SK-N-MC (cell line): ENCODE results near the gene SLC16A14.

Experiments used
- DNase-seq: peaks from one replicate; pipeline ENCODE4 v3.0.0-alpha.2; 2011; ENCODE audit warnings: low read depth, low spot score
- H3K27ac ChIP-seq: fragments of 200-600 bp; sonication (generic); 2 replicates; pipeline ENCODE4 v1.5.1; 2016; ENCODE audit warnings: mixed run types
- H3K36me3 ChIP-seq: fragments of 200-600 bp; sonication (generic); 2 replicates; pipeline ENCODE4 v1.6.1; 2017; ENCODE audit warnings: antibody characterized with exemption, low read length, mixed read lengths; ENCODE audit not compliant: insufficient read depth
- H3K4me3 ChIP-seq: fragments of 200-600 bp; sonication (generic); 2 replicates; pipeline ENCODE4 v1.5.1; 2016
- H3K9ac ChIP-seq: fragments of 200-600 bp; sonication (generic); 2 replicates; pipeline ENCODE4 v1.8.0; 2017; ENCODE audit warnings: mixed run types, mixed read lengths; ENCODE audit not compliant: insufficient read length
- H3K9me3 ChIP-seq: fragments of 200-600 bp; sonication (generic); 2 replicates; pipeline ENCODE4 v1.6.1; 2017; ENCODE audit warnings: low read depth, mild to moderate bottlenecking, antibody characterized with exemption, low read length, moderate library complexity, mixed read lengths
- EZH2 ChIP-seq: fragments of 200-600 bp; sonication (generic); IDR thresholded peaks from one replicate; pipeline ENCODE4 v1.6.1; 2017; ENCODE audit warnings: antibody characterized with exemption
- FOXP2 ChIP-seq: optimal IDR thresholded peaks from 2 replicates; pipeline ENCODE3; 2011; ENCODE audit warnings: mild to moderate bottlenecking, moderate library complexity; ENCODE audit not compliant: insufficient read depth; ENCODE audit errors: extremely low read length, control extremely low read depth
- POLR2AphosphoS5 ChIP-seq: IDR thresholded peaks from 2 replicates; pipeline ENCODE4 v1.6.1; 2012; ENCODE audit warnings: mild to moderate bottlenecking, low read depth, low read length, borderline replicate concordance

SLC16A14 gene

GRCh38 chr2:230048010-230048671 is 20.6 kb downstream of the SLC16A14 start:
- TF ChIP-seq EZH2 (no peak), FOXP2 (no peak), POLR2AphosphoS5 (no peak)
- Histone ChIP-seq H3K4me3 (no peak overlapping the region), H3K9me3 (no peaks in the 10 kb centered on the region), H3K9ac (no peak overlapping the region), H3K36me3 (no peaks in the 10 kb centered on the region), H3K27ac (no peak overlapping the region)
- DNase-seq: no peak

GRCh38 chr2:230046491-230046890 is 22.2 kb downstream of the SLC16A14 start:
- no peak for TF ChIP-seq FOXP2
- no peak for TF ChIP-seq EZH2
- no peak for TF ChIP-seq POLR2AphosphoS5
- no peak overlapping the region for H3K9ac ChIP-seq
- DNase-seq: no peak
- H3K27ac ChIP-seq: no peak overlapping the region
- no peaks in the 10 kb centered on the region for H3K36me3 ChIP-seq
- H3K4me3 ChIP-seq: no peak overlapping the region
- no peaks in the 10 kb centered on the region for H3K9me3 ChIP-seq

- H3K9me3 ChIP-seq: no peaks in the 10 kb centered on the region
- no peak overlapping the region for H3K4me3 ChIP-seq
- TF ChIP-seq FOXP2: no peak
- no peak for TF ChIP-seq EZH2
- TF ChIP-seq POLR2AphosphoS5: no peak
- H3K27ac ChIP-seq: no peak overlapping the region
- no peaks in the 10 kb centered on the region for H3K36me3 ChIP-seq
- DNase-seq: no peak
- H3K9ac ChIP-seq: no peak overlapping the region
Measured at GRCh38 chr2:230043461-230043860, 25.3 kb downstream of the SLC16A14 start.

GRCh38 chr2:230043025-230043424 is 25.7 kb downstream of the SLC16A14 start:
- TF ChIP-seq EZH2: no peak
- TF ChIP-seq POLR2AphosphoS5: no peak
- no peak for TF ChIP-seq FOXP2
- no peaks in the 10 kb centered on the region for H3K9me3 ChIP-seq
- no peak overlapping the region for H3K4me3 ChIP-seq
- H3K27ac ChIP-seq: no peak overlapping the region
- no peak overlapping the region for H3K9ac ChIP-seq
- no peaks in the 10 kb centered on the region for H3K36me3 ChIP-seq
- no peak for DNase-seq

- H3K4me3 ChIP-seq: no peak overlapping the region
- no peaks in the 10 kb centered on the region for H3K9me3 ChIP-seq
- no peak for DNase-seq
- no peak overlapping the region for H3K9ac ChIP-seq
- no peaks in the 10 kb centered on the region for H3K36me3 ChIP-seq
- H3K27ac ChIP-seq: no peak overlapping the region
- TF ChIP-seq EZH2: no peak
- no peak for TF ChIP-seq POLR2AphosphoS5
- no peak for TF ChIP-seq FOXP2
Measured at GRCh38 chr2:230042195-230042594, 26.5 kb downstream of the SLC16A14 start.

- DNase-seq: no peak
- no peaks in the 10 kb centered on the region for H3K36me3 ChIP-seq
- H3K4me3 ChIP-seq: no peak overlapping the region
- H3K9ac ChIP-seq: no peak overlapping the region
- no peak overlapping the region for H3K27ac ChIP-seq
- TF ChIP-seq FOXP2 (no peak), EZH2 (no peak), POLR2AphosphoS5 (no peak)
- H3K9me3 ChIP-seq: no peaks in the 10 kb centered on the region
Measured at GRCh38 chr2:230023313-230023712, 45.4 kb downstream of the SLC16A14 start.

GRCh38 chr2:230019742-230020141 is 49.0 kb downstream of the SLC16A14 start:
- no peak overlapping the region for H3K4me3 ChIP-seq
- TF ChIP-seq EZH2 (no peak), FOXP2 (no peak), POLR2AphosphoS5 (no peak)
- no peak overlapping the region for H3K27ac ChIP-seq
- H3K9me3 ChIP-seq: no peaks in the 10 kb centered on the region
- no peak overlapping the region for H3K9ac ChIP-seq
- no peaks in the 10 kb centered on the region for H3K36me3 ChIP-seq
- DNase-seq: no peak

- H3K4me3 ChIP-seq: no peak overlapping the region
- DNase-seq: no peak
- H3K27ac ChIP-seq: no peak overlapping the region
- H3K9me3 ChIP-seq: no peaks in the 10 kb centered on the region
- no peak overlapping the region for H3K9ac ChIP-seq
- TF ChIP-seq EZH2 (no peak), FOXP2 (no peak), POLR2AphosphoS5 (no peak)
- H3K36me3 ChIP-seq: no peaks in the 10 kb centered on the region
Measured at GRCh38 chr2:230018153-230018552, 50.6 kb downstream of the SLC16A14 start.

GRCh38 chr2:230016844-230017243 is 51.9 kb downstream of the SLC16A14 start:
- no peak for DNase-seq
- Histone ChIP-seq H3K9ac (no peak overlapping the region), H3K9me3 (no peaks in the 10 kb centered on the region), H3K36me3 (no peaks in the 10 kb centered on the region), H3K4me3 (no peak overlapping the region), H3K27ac (no peak overlapping the region)
- no peak for TF ChIP-seq POLR2AphosphoS5
- no peak for TF ChIP-seq FOXP2
- TF ChIP-seq EZH2: no peak
